GM18867 (cell line): ENCODE results near the gene TTYH1.
"Not testable (repeated sequence)": the region's sequence is repeated elsewhere in the genome, so short reads cannot be mapped to it uniquely, and the experiment has no call there.

ENCODE experiments used
- ATAC-seq: cut with Tn5 transposase; IDR thresholded peaks from one replicate; pipeline ENCODE4 v1.9.1; 2021; ENCODE audit warnings: mild to moderate bottlenecking, moderate library complexity; ENCODE audit not compliant: unreplicated experiment

Gene TTYH1

DNA sequence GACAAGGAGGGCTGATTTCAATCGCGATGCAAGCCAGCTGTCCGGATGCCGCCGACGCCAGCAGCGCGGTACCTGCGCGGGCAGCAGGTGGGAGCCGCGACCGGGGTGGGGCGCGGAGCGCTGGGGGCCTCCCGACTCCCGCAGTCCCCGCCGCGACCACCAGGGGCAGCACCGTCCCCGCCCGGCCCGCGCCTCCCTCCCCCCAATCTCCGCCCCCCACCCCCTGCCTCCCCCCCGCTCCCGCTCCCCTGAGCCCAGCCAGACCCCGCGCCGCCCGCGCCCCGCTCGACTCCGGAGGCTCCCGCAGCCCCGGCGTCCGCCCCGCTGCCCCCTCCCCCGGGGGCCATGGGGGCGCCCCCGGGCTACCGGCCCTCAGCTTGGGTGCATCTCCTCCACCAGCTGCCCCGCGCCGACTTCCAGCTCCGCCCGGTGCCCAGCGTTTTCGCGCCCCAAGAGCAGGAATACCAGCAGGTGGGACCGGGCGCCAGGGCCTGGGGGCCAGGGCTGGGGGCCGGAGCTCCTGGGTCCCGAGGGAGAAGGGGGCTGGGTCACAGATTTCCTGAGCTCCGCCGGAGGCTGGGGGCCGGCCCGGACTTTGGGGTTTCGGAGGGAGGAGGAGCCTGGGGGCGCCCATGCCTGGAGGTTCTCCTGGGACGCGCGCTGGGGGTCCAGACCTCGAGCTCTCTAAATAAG is at the start of gene TTYH1:
TSS of gene TTYH1 (plus strand) at position 257 of the 693 bp plus-strand sequence. CDS start at position 346, 89 bp downstream.
- ATAC-seq: no peak

GRCh38 chr19:54365798-54366197 is 49.5 kb upstream of the TTYH1 start:
- not testable (repeated sequence) for ATAC-seq

GRCh38 chr19:54366811-54367210 is 48.5 kb upstream of the TTYH1 start:
- ATAC-seq: no peak

DNA sequence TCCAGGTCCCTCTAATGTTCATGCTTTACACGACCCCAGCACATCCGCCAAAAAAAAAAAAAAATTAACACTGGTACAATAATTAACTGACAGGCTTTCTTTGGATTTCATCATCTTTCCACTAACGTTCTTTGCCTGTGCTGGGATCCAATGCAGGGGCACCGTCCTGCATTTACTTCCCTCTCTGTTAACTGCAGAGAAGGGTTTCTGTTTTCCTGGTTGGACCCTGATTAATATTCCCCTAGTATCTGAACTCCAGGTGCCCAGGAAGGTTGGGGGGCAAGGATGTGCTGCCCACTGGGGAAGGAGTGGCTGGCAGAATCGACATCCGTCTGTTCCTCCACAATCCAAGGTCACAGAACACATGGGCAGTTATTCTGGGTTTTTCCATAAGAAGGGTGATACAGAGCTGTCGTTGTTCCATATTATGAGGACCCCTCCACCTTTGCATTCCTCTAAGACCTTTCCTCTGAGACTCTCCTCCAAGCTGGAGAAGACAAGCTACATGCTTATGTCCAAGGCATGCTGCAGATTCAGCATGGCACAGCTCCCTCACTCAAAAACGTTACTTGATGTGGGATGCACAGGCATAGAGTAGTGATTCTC is 46.1 kb upstream of the TTYH1 start:
- ATAC-seq: no peak

GRCh38 chr19:54369688-54370433 is 45.4 kb upstream of the TTYH1 start:
- ATAC-seq: not testable (repeated sequence)

GRCh38 chr19:54370434-54370796 is 44.8 kb upstream of the TTYH1 start:
- not testable (repeated sequence) for ATAC-seq

- ATAC-seq: not testable (repeated sequence)
Measured at GRCh38 chr19:54371453-54371852, 43.8 kb upstream of the TTYH1 start.

- ATAC-seq: no peak
Measured at GRCh38 chr19:54373781-54374631, 41.3 kb upstream of the TTYH1 start.

- not testable (repeated sequence) for ATAC-seq
Measured at GRCh38 chr19:54375181-54375938, 39.9 kb upstream of the TTYH1 start.

GRCh38 chr19:54376610-54377285 is 38.5 kb upstream of the TTYH1 start:
- ATAC-seq: no peak

- ATAC-seq: no peak
Measured at GRCh38 chr19:54379187-54379678, 36.0 kb upstream of the TTYH1 start.

DNA sequence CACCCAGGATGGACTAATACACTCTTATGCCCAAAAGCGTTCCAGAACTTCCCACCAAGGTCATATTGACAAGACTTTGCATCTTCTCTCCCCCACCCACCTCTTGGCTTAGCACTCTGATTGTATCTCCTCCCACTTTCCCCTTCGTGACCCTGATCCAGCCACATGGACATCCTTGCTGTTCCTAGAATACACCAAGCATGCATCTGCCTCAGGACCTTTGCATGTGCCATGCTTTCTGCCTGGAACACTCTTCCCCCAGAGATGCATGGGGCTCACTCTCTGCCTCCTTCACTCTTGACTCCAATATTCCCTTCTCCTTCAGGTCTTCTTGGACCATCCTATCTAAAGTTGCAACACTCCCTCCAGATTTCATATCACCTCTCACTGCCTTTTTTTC is 34.4 kb upstream of the TTYH1 start:
- ATAC-seq: no peak

DNA sequence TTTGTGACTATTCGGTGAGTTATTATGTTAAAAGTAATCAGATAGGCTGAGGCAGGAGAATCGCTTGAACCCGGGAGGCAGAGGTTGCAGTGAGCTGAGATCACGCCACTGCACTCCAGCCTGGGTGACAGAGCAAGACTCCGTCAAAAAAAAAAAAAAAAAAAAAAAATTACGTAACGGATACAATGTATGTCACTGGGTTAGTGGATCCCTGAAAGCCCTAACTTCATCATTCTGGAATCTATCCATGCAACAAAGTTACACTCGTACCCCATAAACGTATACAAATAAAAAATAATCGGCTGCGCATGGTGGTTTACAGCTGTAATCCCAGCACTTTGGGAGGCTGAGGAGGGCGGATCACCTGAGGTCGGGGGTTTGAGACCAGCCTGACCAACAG is 33.2 kb upstream of the TTYH1 start:
- ATAC-seq: not testable (repeated sequence)

DNA sequence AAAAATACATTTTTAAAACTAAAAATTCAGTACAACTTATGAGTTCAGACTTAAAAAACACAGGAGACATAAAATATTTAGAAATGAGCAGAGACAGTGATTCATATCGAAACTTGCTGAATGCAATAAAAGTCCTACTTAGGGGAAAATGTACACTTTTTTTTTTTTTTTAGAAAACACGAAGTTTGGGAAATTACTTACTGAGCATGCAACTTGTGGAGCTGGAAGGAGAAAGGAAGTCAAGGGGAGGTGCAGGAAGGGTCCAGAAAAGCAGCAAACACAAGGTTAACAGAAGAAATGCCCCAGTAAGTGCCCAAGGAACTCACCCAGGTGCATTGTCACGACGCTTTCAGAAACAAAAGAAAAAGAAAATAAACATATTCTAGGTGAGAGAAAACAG is 31.9 kb upstream of the TTYH1 start:
- ATAC-seq: no peak

DNA sequence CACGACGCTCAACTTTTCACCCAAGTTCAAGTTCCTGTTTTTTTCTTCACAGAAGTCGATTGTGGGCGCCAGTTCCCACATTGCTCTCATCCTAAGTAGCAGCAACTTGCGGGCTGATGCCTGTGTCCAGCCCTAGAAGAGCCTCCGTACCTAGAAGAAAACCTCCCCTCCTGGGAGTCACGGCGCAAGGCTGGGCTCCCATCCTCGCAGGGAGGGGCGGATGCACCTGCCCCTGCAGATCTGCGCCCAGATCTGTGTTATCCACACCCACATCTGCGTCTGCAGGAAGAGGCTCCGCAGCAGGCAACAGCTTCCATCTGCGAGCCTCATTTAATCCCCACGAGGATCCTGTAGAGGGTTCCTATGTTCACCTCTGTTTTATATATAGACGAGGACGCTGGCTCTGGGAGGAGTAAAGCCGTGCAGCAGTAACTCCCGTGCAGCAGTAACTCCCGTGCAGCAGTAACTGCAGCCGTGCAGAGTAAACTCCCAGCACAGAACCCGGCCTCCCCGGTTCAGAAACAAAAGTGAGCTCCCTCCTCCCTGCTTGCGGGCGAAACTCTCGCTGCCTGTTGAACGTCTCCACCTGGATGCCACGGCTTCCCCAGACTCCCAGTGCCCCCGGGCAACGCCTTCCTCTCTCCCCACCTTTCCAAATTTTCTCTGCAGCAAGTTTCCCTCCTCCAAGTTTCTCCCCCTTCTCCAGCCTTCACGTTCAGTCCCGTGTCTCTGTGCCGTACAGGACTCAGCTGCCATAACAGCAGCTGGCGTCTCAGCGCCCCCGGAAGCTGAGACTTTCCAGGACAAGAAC is 27.1 kb upstream of the TTYH1 start:
- ATAC-seq: no peak

DNA sequence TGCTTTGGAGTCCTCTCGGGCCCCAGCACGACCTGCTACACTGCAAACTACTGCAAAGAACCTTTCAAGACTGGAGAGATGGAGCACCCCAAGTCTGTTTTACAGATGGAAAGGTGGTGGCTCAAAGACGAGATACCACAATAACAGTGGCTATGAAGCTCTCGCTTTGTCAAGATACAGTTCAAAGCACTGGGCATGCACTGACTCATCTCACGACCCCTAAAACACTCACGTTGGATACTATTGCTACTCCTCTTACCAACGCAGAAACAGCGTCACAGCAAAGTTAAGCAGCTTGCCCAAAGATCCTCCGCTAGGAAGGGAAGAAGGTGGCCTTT is 26.5 kb upstream of the TTYH1 start:
- no peak for ATAC-seq

DNA sequence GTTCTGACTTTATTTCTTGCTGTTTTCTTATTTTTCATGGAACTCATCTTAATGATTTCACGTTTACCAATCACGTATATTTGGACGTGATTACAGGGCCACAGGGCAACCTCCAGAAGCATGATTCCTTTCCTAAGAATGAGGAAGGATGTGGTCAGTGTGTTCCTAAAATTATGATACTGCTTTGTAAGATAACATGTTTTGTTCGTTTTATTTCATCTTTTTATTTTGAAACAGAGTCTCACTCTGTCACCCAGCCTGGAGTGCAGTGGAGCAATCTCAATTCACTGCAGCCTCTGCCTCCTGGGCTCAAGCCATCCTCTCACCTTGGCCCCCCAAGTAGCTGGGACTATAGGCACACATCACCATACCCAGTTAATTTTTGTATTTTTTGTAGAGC is 25.7 kb upstream of the TTYH1 start:
- ATAC-seq: no peak

DNA sequence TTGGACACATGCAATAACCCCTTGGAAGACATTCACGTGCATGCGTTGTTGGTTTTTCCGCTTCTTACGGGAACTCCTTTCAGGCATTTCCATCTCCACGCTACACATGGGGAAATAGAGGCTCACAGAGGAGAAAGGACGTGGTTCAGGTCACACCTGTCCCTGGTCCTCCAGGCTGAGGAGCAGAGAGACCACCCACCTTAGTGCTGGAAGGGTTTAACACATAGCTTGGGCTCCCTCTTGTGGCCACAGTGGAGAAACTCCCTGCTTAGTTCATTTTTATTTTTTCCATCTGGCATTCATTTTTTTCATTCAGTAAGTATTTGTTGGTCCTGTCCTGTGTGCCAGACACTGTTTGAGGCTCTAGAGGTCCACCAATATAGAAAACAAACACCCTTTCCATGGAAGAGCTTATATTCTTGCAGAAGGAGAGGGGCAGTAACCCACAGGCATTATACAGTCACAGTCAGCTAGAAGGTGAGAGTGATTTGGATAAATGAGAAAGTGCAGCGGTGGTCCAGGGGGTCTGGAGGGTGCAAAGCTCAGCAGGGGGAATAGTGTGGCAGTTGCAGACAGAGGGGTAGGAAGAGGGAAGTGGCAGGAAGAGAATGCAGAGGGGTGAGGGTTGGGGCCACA is 24.2 kb upstream of the TTYH1 start:
- no peak for ATAC-seq
